WTC11 (cell line): ENCODE data around the gene SRD5A2. TPM values are rescaled to one million over a fixed set of nuclear protein-coding genes. Genes with fewer than 3 reads are reported as not detected.

ENCODE experiments used
- ATAC-seq: fragments of 200-7000 bp; cut with Tn5 transposase; 2 replicates; pipeline ENCODE4 v1.10.0; 2021; ENCODE audit warnings: mild to moderate bottlenecking, moderate library complexity
- CTCF ChIA-PET: fragments of 300-600 bp; sonication (Branson Sonifier 250); formaldehyde crosslinking; loops from one replicate; lab custom pipeline; 2021; ENCODE audit warnings: antibody characterized with exemption; lab: Charles Lee
- POLR2A ChIA-PET: fragments of 350-600 bp; sonication (Branson Sonifier 250); formaldehyde crosslinking; loops from one replicate; lab custom pipeline; 2021; ENCODE audit warnings: antibody characterized with exemption; lab: Charles Lee
- DNase-seq: peaks from one replicate; pipeline ENCODE4 v3.0.0; 2021; ENCODE audit warnings: low spot score
- H3K27ac Mint-ChIP-seq: 2 replicates; pipeline ENCODE4 v1.8.0; 2021; ENCODE audit warnings: mixed read lengths
- H3K27me3 Mint-ChIP-seq: 2 replicates; pipeline ENCODE4 v1.8.0; 2021; ENCODE audit warnings: low read depth, mild to moderate bottlenecking, moderate library complexity, mixed read lengths
- H3K36me3 Mint-ChIP-seq: 2 replicates; pipeline ENCODE4 v1.8.0; 2021; ENCODE audit warnings: mixed read lengths
- H3K4me1 Mint-ChIP-seq: 2 replicates; pipeline ENCODE4 v1.8.0; 2022; ENCODE audit warnings: mixed read lengths
- H3K4me3 Mint-ChIP-seq: 2 replicates; pipeline ENCODE4 v1.8.0; 2021; ENCODE audit warnings: mild to moderate bottlenecking, moderate library complexity, mixed read lengths
- H3K9me3 Mint-ChIP-seq: 2 replicates; pipeline ENCODE4 v1.8.0; 2021; ENCODE audit warnings: mixed read lengths
- ARID4B ChIP-seq: sonication (generic); formaldehyde crosslinking; IDR thresholded peaks from 2 replicates; pipeline ENCODE4 v1.8.0; 2023; ENCODE audit warnings: missing genetic modification reagents, mild to moderate bottlenecking, borderline replicate concordance
- CDX4 ChIP-seq: fragments of 250-450 bp; sonication (Bioruptor Pico); IDR thresholded peaks from 2 replicates; pipeline ENCODE4 v1.9.0; 2021; ENCODE audit warnings: moderate library complexity, mild to moderate bottlenecking, inconsistent platforms, borderline replicate concordance
- E2F1 ChIP-seq: sonication (generic); formaldehyde crosslinking; IDR thresholded peaks from 2 replicates; pipeline ENCODE4 v1.8.0; 2022; ENCODE audit warnings: mild to moderate bottlenecking, missing genetic modification reagents
- E2F4 ChIP-seq: sonication (generic); formaldehyde crosslinking; IDR thresholded peaks from 2 replicates; pipeline ENCODE4 v1.8.1; 2022; ENCODE audit warnings: low read depth, mild to moderate bottlenecking, moderate library complexity, missing genetic modification reagents, borderline replicate concordance
- KAT7 ChIP-seq: sonication (generic); formaldehyde crosslinking; IDR thresholded peaks from 2 replicates; pipeline ENCODE4 v1.8.1; 2023; ENCODE audit warnings: missing genetic modification reagents, mild to moderate bottlenecking, borderline replicate concordance
- MAX ChIP-seq: sonication (generic); formaldehyde crosslinking; IDR thresholded peaks from 2 replicates; pipeline ENCODE4 v1.8.0; 2022; ENCODE audit warnings: mild to moderate bottlenecking, missing genetic modification reagents
- NFE2L1 ChIP-seq: sonication (generic); formaldehyde crosslinking; IDR thresholded peaks from 2 replicates; pipeline ENCODE4 v1.8.1; 2023; ENCODE audit warnings: missing genetic modification reagents
- NFYB ChIP-seq: sonication (generic); formaldehyde crosslinking; conservative IDR thresholded peaks from 2 replicates; pipeline ENCODE4 v1.8.0; 2022; ENCODE audit warnings: low read depth, missing genetic modification reagents
- PRDM15 ChIP-seq: sonication (generic); formaldehyde crosslinking; IDR thresholded peaks from 2 replicates; pipeline ENCODE4 v1.8.0; 2022; ENCODE audit warnings: missing genetic modification reagents
- RELA ChIP-seq: sonication (generic); formaldehyde crosslinking; IDR thresholded peaks from 2 replicates; pipeline ENCODE4 v1.8.1; 2022; ENCODE audit warnings: missing genetic modification reagents, mild to moderate bottlenecking, borderline replicate concordance
- ZMAT4 ChIP-seq: fragments of 250-450 bp; sonication (Bioruptor Pico); IDR thresholded peaks from 2 replicates; pipeline ENCODE4 v1.9.0; 2021; ENCODE audit warnings: mild to moderate bottlenecking
- ZNF121 ChIP-seq: sonication (generic); formaldehyde crosslinking; IDR thresholded peaks from 2 replicates; pipeline ENCODE4 v1.8.0; 2023; ENCODE audit warnings: missing genetic modification reagents
- ZNF232 ChIP-seq: sonication (generic); formaldehyde crosslinking; IDR thresholded peaks from 2 replicates; pipeline ENCODE4 v1.8.0; 2022; ENCODE audit warnings: mild to moderate bottlenecking, missing genetic modification reagents
- ZNF532 ChIP-seq: fragments of 250-450 bp; sonication (Bioruptor Pico); IDR thresholded peaks from 2 replicates; pipeline ENCODE4 v1.9.0; 2021; ENCODE audit warnings: mild to moderate bottlenecking, borderline replicate concordance
- total RNA-seq: library from RNA; stranded (reverse); gene quantifications from 3 replicates; pipeline ENCODE4 v1.2.3, GENCODE V29; 2021

The SRD5A2 gene
- total RNA-seq, 1 experiment from 2014 or later = 0.07 TPM

GRCh38 chr2:31534636-31535035, 46.1 kb downstream of the SRD5A2 start (continued):
- TF ChIP-seq ARID4B (CRISPR knock-in tag) (no peak), MAX (no peak)

GRCh38 chr2:31533036-31533435, 47.7 kb downstream of the SRD5A2 start:
- TF ChIP-seq NFE2L1 (CRISPR knock-in tag) = no peak
- no peak for TF ChIP-seq PRDM15 (CRISPR knock-in tag)
- no peak for TF ChIP-seq E2F4 (CRISPR knock-in tag)
- no peak for TF ChIP-seq ZNF121 (CRISPR knock-in tag)
- TF ChIP-seq ZNF232 (CRISPR knock-in tag) = no peak
- no peak for TF ChIP-seq ZMAT4 (CRISPR knock-in tag)
- Mint-ChIP-seq H3K27me3 (no peaks in the 10 kb centered on the region), H3K9me3 (no peaks in the 10 kb centered on the region), H3K36me3 (no peaks in the 10 kb centered on the region), H3K4me1 (peaks cover 4% of the 10 kb centered on the region; the same call in 1 of the 2 replicates), H3K4me3 (no peak overlapping the region), H3K27ac (no peak overlapping the region)
- no peak for DNase-seq
- CTCF ChIA-PET = no interaction called here
- no peak for ATAC-seq
- POLR2A ChIA-PET = no interaction called here

- H3K4me1 Mint-ChIP-seq = peaks cover 4% of the 10 kb centered on the region; the same call in 1 of the 2 replicates
Measured at GRCh38 chr2:31531101-31531500, 49.6 kb downstream of the SRD5A2 start.

More at GRCh38 chr2:31531101-31531500, 49.6 kb downstream of the SRD5A2 start:
- POLR2A ChIA-PET = no interaction called here
- no peaks in the 10 kb centered on the region for H3K9me3 Mint-ChIP-seq
- ATAC-seq (no peak), DNase-seq (no peak)
- TF ChIP-seq RELA (CRISPR knock-in tag) (no peak), CDX4 (no peak), NFYB (CRISPR knock-in tag) (no peak), KAT7 (CRISPR knock-in tag) (no peak), E2F1 (CRISPR knock-in tag) (no peak), ZNF532 (CRISPR knock-in tag) (no peak)
- no peaks in the 10 kb centered on the region for H3K27me3 Mint-ChIP-seq
- CTCF ChIA-PET = no interaction called here
- H3K4me3 Mint-ChIP-seq = no peak overlapping the region
- no peak overlapping the region for H3K27ac Mint-ChIP-seq
- H3K36me3 Mint-ChIP-seq = no peaks in the 10 kb centered on the region
